ENCODE results near the gene CYBB.

The CYBB gene

DNA sequence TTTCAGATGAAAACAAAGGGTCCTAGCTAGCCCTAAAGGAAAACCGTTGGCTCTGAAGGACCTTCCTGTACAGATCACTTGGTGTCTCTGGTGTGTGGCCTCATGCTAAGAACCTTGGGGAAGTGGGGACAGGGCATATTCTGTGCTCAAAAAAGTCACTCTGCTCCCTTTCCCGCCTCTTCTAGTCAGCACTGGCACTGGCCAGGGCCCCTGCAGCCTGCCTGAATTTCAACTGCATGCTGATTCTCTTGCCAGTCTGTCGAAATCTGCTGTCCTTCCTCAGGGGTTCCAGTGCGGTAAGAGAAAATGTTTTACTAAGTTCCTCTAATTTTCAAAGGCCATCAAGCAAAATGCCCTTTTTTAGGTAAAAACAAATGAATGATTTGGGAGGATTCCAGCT, 3.4 kb downstream of the CYBB start:
- DNase-seq: no peak

DNA sequence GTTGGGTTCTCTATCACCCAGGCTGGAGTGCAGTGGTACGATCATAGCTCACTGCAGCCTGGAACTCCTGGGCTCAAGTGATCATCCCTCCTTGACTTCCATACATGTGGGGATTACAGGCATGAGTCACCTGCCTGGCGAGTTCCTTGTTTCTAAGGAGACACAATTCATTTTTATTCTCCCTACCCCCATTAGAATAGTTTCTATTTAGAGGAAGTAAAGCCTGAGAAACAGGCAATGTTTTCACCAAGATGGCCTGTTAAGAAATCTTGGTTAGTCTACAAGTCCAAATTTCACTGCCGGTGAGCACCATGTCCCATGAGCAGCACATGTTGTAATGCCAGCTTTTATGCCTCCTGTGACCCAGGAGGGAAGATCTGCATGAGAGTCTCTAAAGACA, 5.7 kb downstream of the CYBB start:
- DNase-seq: no peak

DNA sequence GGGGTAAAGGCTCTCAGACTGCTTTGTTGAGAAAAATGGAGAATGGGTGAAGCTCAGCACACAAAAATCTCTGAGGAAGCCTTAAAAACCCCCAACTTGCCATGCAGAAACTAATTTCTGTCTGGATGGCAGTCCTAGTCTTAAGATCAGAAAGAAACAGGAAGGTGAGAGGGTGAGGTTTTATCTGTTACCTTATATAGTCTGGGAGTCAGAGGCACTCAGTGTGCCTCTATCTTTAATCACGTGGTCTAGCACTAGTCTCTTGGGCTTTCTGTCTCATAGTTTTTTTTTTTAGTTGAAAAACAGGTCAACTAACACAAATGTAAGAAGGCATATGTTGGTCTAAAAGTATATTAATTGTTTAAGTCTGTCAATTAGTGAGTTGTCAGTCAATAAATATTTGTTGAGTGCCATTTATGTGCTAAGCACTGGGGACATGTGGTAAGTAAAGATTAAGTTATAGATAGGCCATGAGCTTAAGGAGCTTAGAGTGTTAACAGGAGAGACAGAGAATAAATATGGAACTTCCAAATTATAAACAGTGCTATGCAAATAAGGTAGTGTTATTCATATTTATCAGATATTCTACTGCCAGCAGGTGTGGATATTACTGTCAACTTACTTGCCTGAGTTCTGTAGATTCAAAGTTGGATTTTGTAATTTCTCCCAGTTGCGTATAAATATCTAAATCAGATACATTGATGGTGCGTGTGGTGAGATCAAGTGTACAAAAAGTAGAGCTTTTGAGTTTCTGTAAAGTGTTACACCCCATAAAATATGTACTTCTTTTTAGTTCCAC, 7.0 kb downstream of the CYBB start:
- no peak for DNase-seq

DNA sequence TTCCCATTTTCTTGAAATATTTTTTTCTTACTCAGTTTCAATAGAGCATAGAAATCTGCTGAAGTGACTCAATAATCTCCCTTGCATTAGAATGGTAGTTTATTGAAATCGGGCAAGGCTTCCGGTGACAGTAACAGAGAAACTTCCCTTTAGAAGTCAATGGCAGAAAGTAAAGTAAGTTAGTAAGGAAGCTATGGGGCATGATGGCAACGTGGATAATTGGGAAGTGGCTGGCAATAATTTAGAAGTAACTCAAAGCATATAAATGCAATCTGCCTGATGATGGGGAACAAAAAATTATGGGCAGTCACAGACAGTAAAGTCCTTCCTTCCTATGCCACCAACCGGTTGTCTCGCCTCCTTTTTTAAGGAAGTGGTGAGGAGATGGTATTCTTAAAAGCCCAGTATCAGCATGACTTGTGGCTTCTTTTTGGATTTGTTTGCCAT, 7.6 kb downstream of the CYBB start:
- no peak for DNase-seq

DNA sequence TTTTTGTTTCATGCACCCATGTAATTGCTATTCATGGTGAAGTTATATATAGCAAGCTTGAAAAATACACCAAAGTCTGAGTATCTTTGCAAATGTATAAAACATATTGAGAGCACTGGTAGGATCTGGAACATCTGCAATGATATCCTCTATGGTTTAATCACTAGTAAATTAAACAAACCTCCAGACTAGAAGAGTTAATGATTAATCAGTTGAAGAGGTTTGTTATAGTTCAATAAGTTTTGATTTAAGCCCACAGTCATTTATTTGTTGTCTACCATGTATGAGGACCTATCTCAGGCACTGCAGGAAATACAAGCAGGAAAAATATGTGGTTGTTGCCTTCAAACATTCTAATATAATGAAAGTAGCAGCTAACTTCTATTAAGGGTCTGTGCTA, 16.5 kb downstream of the CYBB start:
- DNase-seq: no peak

DNA sequence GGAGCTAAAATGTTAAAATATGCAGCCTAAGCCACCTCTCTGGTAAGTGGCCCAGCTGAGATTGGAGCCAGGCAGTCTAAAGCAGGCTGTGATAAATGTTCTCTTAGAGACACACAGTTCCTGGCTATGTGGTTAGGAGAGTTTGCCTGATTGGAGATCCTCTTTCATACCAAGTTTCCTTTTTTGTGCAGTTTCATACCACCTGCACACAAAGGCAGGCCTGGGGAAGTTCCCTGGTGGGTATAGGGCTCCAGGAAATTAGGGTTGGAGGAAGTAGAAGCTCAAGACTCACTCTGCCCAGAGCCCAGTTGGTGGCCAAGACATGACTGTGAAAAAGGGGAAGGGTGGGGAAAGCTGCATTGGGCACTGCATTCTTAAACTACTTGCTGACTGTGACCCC, 16.9 kb downstream of the CYBB start:
- DNase-seq: no peak

DNA sequence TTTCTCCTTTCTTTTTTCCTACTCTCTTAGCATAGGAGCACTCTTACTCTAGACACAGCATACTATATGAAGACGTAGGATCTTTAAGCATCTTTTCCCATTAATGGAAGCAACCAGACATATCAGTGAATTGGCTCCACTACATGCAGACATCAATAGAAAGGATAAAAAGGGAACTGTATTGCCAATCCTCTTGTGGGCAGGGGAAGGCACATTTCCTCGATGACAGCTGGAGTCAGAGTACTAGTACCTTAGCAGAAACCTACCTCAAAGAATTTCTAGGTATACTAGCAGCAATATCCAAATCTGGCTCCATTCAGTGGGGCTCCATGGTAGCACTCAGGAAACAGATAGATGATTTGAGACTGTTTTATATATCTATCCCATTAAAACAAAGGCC, 20.1 kb downstream of the CYBB start:
- no peak for DNase-seq

DNA sequence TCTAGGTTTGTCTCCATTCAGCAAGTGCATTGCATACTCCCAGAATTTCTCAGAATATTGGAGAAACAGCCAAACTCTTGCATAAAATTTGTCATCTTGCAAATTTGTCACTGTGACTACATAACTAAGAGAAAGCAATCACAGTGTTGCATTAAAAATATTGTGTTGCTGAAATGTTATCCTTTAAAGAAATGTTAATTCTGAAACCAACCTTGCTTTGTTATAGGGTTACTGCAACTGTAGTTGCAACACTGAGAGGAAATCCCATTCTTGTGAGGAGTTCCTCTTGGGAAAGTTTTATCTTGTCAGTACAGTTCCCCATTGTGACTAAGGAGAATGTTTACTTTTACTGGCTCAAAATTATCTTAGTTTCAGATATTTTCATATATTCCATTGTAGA, 20.9 kb downstream of the CYBB start:
- no peak for DNase-seq

DNA sequence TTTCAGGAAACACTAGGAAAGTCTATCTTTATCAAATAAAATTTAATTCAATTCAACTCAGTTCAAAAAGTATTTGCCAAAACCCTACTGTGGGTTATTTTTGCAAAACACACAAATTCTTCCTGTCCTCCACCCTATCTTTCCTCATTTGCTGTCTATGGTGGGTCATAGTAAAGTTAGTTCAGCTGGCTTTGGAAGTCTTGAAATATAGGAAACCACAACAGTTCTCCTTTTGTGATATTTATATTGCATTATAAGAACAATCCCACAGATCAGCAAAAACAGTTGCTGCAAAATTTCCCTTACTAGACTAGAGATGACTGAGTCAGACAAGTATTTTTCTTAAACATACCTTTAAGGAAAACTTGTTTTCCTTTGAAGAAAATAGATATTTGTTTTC, 22.2 kb downstream of the CYBB start:
- no peak for DNase-seq

DNA sequence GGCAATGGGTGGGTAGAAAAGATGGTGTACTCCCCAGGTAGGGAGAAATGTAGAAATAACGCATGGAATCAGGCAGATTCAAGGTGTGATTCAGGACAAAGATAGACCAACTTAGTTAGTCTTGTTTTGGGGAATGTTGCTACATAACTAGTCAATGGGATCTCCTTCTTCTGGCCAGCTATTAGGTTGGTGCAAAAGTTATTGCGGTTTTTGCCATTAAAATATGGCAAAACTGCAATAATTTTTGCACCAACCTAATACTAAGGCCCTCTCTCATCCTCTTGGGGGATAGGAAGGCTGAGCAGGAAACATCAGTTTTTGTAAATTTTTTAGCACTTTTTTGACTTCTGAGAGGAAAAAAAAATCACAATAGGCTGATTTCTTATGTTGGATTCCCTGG, 23.2 kb downstream of the CYBB start:
- no peak for DNase-seq

DNA sequence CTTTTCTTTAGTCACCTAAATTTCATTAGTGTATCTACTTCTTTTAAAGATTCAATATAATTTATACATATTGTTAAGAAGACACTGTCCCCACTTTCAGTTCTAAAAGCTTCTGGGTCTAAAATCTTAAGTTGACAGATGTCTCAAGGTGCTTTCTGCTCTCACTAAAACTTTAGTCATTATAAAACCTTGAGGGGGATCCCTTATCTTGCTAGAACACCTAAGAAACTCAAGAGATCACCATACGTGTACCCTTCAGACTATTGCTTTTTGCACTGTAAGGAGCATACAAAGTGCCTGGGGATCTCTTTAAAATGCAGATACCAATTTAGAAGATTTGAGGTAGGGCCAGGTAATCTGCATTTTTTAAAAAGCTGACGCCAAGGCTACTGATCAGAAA, 30.1 kb downstream of the CYBB start:
- no peak for DNase-seq

DNA sequence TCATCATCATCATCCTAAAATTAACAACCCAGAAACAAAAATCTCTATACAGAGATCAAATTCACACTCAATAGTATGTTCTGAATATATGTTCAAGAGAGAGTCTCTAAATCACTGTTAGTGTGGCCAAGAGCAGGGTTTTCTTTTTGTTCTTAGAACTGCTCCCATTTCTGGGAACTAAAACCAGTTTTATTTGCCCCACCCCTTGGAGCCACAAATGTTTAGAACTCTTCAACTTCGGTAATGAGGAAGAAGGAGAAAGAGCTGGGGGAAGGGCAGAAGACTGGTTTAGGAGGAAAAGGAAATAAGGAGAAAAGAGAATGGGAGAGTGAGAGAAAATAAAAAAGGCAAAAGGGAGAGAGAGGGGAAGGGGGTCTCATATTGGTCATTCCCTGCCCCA, 32.3 kb downstream of the CYBB start:
- DNase-seq: no peak

DNA sequence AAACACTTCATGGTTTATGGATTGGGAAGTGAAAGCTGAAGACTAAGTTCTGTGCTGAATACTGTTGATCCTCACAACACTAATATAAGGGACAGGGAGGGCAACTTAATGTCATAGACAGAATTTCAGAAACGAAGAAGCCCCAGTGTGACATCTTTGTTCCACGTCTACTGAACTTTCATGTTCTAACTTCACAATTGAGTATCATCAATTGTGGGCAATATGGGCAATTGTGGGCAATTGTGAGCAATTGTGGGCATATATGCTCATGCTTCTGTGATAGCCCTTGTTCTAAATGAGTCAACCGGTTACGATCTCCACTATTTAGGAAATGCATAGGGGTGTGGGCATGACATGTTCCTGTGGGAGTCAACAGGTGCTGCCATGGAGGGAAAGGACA, 33.7 kb downstream of the CYBB start:
- DNase-seq: no peak

DNA sequence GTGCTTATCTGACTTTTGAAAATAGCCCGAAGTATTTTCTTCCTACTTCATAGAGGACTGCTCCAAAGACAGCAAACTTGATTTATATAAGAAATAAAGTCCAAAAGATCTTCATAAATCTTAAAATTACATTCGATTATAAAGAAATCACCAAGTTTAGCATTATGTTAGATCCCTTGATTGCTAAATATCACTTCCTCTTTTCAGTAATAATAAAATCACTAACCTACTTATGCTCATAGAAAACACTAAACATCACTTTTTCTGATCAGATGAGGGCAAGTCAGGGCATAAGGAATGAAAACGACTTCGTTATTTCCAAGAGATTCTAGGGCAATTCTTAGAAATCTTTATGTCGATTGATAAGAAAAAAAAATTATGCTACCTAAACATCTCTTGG, 35.5 kb downstream of the CYBB start:
- no peak for DNase-seq

DNA sequence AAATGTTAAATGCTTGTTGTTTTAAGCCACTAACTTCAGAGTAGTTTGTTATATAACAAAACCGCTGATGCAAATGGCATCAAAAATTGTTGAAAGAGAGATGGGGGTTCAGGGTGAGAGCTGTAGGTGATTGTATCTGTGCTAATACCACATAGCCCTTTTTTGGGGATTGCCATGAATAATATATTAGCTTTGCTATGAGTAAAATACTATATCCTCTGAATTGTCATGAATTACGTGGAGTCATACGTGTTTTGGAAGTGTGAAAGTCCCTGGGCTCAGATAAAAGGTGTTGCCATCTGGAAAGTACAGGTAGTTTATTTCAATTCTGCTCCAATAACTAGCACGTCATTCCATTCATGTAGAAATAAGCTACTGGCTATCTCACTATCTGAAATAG, 36.9 kb downstream of the CYBB start:
- DNase-seq: no peak

DNA sequence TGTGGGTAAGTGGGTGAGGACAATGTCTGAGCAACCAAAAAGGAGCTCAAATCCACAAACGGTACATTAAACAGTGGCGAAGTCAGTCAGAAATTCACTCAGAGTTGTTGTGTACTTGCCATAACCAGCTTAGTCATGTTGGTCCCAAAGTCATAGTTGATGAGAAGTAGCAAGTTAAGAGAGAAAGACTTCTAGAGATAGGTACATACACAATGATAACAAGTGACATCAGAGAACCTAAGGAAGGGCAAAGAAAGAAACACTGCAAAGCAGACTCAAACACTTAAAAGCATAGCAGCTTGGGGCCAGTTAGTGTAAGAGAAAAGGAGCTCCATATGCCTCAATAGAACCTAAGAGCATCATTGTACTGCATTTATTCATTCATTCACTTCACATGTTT, 37.3 kb downstream of the CYBB start:
- DNase-seq: no peak

DNA sequence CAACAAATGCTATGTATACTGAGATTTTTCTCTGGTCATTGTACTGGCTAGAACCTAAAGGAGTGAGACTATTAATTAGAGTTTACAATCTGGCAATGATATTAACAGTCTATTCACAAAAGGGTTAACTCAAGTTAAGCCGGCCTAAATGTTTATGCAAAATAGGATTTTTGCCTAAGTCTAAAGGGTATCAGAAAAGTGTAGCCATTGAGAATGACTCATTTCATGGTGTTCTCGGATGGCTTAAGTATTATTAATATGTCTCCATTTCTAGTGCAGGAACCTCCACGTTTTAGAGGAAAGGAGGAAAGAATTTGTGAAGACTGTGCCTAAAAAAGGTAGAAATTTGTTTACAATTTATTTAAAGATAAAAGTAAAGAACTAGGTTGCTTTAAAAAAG, 37.7 kb downstream of the CYBB start:
- DNase-seq: no peak

DNA sequence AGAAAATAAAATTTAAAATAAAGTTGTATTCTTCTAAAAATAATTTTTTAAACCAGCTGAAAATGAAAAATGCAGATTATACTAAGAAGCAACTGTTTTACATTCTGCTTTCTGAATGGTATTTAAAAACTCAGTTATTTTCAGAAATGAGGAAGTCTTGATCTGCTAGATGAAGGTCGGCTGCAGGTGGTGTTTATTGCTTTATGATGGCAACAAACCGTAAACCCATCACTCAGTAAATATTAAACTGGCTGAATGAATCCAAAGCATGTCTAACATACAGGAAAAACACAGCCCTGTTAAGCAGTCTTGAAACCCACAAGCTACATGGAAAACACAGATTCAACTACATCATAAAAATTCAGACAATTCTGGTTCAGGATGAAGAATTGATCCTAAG, 38.2 kb downstream of the CYBB start:
- DNase-seq: no peak

DNA sequence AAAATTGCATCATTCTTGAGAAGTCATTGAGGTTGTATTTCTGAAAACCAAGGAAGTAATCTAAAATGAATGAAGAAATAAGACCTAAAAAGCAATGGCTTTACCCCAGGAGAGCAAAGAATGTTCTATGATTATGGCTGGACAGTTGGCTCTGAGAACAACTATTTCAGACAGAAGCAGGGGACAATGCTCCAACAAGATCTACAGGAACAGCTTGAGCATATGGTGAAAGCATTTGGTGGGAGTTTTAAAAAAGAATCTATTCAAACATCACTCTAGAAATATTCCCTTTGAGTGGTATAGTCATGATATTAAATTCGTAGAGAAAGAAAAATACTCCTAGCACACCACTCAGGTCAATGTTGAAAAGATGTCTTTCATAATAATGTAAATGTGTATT, 40.8 kb downstream of the CYBB start:
- DNase-seq: no peak

DNA sequence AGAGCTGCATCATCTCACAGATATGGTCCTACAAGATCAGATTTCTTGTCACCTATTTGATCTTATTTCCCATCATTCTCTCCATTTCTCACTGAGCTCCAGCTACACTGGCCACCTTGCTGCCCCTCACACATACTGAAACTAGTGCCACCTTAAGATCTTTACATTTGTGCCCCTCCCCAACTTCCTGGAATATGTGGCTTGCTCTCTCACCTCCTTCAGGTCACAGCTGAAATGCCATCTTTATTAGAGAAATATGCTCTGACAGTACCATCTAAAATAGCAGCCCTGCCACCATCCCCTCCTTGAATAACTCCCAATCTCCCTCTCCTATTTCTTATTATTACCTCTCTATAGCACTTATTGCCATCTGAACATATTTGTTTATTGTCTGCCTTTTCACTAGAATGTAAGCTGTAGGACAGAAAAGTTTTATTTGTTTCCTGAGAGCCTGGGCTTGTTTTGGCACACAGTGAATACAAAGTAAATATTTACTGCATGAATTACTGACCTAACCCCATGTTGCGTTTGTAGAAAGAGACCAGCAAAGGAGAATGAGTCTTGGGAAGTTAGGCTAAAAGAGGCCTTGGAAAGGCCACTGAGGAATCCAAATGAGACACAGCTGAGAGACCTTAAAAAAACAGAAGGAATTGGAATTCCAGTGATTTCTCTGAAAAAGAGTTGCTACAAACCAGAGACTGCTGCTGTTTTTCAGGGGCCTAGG, 44.8 kb downstream of the CYBB start:
- DNase-seq: peak; percentile 3

DNA sequence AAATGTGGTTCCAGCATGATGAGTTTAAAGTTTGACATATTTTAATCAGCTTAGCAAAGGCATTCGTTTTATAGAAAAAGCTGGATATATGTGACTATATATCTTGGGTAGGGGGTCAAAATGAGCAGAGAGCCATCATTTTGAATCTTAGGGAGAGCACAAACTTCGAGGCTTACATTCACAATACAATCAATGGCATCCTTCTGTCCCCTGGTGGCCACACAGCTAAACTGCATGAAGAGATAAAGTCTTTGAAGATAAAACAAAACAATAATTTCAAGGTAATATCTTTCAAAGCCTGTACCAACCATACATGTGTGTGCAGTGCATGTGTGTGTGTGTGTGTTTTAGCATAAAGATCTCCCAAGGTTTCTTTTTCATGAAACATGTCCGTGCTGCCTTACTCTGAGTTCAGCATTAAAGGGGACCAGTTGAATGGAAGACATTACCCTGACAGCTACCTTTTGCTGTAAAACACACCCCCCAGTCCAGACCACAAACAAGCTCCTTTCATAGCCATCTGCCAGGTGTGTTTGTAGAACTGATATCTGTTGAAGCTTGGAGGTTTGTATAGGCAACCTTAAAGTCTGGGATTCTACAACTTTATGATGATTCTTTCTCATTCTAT, 45.5 kb downstream of the CYBB start:
- peak; percentile 9 for DNase-seq

DNA sequence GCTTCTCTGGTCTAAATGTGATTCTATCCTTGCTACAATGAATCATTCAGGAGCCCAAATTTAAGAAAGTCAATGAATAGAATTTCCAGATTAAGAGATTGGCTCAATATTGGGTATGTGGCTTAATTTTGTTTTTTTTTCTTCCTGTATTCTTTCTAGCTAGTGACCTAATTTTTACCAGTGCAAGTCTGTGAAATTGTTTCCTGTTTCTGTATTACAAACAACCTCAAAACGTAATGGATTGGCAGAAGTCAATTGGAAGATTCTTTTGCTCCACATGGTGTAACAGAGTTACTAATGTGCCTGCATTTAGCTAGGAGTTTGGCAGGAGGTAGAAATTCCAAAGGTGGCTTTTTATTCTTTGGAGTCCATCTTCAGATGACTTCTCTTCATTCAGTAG, 49.9 kb downstream of the CYBB start:
- no peak for DNase-seq

DNA sequence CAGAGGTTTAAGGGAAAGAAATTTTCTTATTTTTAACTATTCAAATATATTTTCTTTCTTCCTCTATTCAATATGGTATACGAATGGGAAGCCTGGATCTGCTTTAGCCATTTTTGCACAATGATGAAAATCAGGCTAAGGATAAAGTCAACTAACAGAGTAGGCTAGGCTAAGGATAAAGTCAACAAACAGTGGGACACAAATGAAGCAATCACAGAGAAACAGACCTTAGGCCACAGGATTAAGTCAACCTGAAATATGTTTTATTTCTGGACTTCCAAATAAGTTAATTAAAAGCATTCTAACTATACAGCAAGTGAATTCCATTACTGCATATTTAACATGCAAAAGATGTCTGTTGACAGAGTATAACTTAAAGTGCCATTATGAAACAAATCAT, 50.5 kb downstream of the CYBB start:
- no peak for DNase-seq

DNA sequence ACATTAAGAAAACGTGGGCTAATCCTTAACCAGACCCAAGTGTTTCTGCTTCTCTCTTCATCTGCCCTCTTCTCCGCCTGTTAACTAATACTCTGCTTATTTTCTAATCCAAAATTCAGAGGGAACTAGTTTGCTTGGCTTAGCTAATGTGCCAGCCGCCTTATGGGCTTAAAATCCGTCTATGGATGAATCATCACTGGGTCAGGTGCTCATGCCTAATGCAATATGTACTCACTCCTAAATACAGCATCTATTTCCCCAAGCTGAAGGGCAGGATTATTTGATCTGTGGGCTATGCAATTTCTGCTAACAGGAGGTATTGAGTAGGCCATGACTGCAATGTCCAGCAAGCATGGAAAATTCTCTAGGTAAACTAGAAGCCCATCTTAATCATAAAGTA, 55.1 kb downstream of the CYBB start:
- no peak for DNase-seq
